ENCODE results near the gene FIGN. TPM values are rescaled to one million over a fixed set of nuclear protein-coding genes. Genes with fewer than 3 reads are reported as not detected.

Gene FIGN
- total RNA-seq, 1 experiment from 2014 or later: 19.4 TPM

DNA sequence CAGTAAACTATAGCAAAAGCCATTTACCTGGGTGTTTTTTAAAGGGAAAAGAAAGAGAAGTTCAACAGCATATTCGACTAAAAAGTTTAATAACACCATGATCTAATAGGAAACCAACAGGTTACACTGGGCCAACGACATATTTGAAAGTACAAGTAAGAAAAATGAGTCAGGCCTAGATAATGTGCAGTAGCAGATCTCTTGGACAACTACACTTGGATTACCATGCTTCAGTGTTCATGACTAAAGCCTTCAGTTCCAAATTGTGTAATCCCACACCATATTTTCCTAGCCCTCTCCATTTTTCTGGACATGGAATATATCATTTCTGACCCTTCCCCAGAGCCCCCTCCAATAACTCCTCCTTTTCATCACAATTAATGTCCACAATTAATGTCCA is 39.1 kb upstream of the FIGN start (continued):
- TF ChIP-seq, protein P1, sequence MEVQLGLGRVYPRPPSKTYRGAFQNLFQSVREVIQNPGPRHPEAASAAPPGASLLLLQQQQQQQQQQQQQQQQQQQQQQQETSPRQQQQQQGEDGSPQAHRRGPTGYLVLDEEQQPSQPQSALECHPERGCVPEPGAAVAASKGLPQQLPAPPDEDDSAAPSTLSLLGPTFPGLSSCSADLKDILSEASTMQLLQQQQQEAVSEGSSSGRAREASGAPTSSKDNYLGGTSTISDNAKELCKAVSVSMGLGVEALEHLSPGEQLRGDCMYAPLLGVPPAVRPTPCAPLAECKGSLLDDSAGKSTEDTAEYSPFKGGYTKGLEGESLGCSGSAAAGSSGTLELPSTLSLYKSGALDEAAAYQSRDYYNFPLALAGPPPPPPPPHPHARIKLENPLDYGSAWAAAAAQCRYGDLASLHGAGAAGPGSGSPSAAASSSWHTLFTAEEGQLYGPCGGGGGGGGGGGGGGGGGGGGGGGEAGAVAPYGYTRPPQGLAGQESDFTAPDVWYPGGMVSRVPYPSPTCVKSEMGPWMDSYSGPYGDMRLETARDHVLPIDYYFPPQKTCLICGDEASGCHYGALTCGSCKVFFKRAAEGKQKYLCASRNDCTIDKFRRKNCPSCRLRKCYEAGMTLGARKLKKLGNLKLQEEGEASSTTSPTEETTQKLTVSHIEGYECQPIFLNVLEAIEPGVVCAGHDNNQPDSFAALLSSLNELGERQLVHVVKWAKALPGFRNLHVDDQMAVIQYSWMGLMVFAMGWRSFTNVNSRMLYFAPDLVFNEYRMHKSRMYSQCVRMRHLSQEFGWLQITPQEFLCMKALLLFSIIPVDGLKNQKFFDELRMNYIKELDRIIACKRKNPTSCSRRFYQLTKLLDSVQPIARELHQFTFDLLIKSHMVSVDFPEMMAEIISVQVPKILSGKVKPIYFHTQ (CRISPR knock-in tag; IDR thresholded peaks at IDR 0.05): no peak

DNA sequence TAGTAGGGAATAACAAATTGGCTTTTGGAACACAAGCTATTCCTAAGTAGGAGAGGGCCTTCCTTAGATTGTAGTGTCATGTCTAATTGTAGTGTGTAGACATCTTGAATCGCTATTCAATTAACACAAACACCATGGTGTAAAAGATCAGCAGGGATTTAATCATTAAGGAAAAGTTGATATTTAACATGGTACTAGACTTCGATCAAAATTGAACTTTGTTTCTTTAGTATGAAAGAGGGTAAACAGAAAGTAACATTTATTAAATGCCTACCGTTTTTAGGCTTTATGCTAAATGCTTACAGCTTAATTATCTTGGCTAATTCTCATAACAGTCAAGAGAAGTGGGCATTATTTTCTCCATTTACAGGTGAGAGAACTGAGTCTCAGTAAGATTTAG is 37.5 kb upstream of the FIGN start:
- ATAC-seq: no peak
- Mint-ChIP-seq H3K36me3 (no peaks in the 10 kb centered on the region), H3K9me3 (no peaks in the 10 kb centered on the region), H3K27ac (no peak overlapping the region), H3K4me3 (no peak overlapping the region), H3K27me3 (ENCODE audit: low read depth) (no peaks in the 10 kb centered on the region), H3K4me1 (peaks cover 4% of the 10 kb centered on the region; the same call in 1 of the 2 replicates)
- DNase-seq (ENCODE audit: low spot score): no peak
- ChIA-PET CTCF (interaction anchor here (0.7 kb wide), 1 partner anchor 106 kb away, joined by 3 read pairs; no protein-coding TSS in a partner anchor), POLR2A (interaction anchor here (0.6 kb wide), 1 partner anchor 480 kb away, joined by 3 read pairs; no protein-coding TSS in a partner anchor)
- TF ChIP-seq ZNF396 (CRISPR knock-in tag; IDR thresholded peaks at IDR 0.05; ENCODE audit: borderline replicate concordance) (no peak), GRHL2 (CRISPR knock-in tag; IDR thresholded peaks at IDR 0.05; ENCODE audit: insufficient replicate concordance, severe bottlenecking) (no peak), NR1H2 (CRISPR knock-in tag; IDR thresholded peaks at IDR 0.05) (no peak), GTF2I (CRISPR knock-in tag; conservative IDR thresholded peaks at IDR 0.05) (no peak), RORB (CRISPR knock-in tag; IDR thresholded peaks at IDR 0.05) (no peak), ATF1 (CRISPR knock-in tag; IDR thresholded peaks at IDR 0.05) (no peak)

DNA sequence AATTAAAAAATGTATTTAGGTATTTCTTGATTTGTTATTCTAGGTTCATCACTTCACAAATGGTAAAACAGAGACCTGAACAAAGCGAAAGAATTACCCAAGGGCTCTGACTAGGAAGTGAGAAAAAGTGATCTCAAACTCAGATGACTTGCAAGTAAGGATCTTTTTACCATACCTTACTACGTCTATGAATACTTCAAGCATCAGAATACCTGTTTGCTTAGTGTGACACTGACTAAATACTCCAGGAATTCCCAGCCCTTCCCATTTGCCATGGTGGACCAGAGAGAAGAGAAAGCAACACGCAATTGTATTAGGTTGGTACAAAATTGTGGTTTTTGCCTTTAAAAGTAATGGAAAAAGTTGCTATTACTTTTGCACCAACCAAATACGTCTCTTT is 35.8 kb upstream of the FIGN start:
- no peak for ATAC-seq
- DNase-seq (ENCODE audit: low spot score): no peak

More for the DNA sequence above, 35.8 kb upstream of the FIGN start:
- H3K4me3 Mint-ChIP-seq: no peak overlapping the region
- POLR2A ChIA-PET: no interaction called here
- no peaks in the 10 kb centered on the region for H3K36me3 Mint-ChIP-seq
- no peaks in the 10 kb centered on the region for H3K4me1 Mint-ChIP-seq
- no peak overlapping the region for H3K27ac Mint-ChIP-seq
- no peaks in the 10 kb centered on the region for H3K9me3 Mint-ChIP-seq
- CTCF ChIA-PET: no interaction called here
- TF ChIP-seq, protein P2, sequence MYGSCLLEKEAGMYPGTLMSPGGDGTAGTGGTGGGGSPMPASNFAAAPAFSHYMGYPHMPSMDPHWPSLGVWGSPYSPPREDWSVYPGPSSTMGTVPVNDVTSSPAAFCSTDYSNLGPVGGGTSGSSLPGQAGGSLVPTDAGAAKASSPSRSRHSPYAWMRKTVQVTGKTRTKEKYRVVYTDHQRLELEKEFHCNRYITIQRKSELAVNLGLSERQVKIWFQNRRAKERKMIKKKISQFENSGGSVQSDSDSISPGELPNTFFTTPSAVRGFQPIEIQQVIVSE (CRISPR knock-in tag; IDR thresholded peaks at IDR 0.05; ENCODE audit: borderline replicate concordance): no peak
- TF ChIP-seq, protein P3, sequence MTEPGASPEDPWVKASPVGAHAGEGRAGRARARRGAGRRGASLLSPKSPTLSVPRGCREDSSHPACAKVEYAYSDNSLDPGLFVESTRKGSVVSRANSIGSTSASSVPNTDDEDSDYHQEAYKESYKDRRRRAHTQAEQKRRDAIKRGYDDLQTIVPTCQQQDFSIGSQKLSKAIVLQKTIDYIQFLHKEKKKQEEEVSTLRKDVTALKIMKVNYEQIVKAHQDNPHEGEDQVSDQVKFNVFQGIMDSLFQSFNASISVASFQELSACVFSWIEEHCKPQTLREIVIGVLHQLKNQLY (CRISPR knock-in tag; IDR thresholded peaks at IDR 0.05): no peak
- TF ChIP-seq ZNF512 (CRISPR knock-in tag; IDR thresholded peaks at IDR 0.05; ENCODE audit: borderline replicate concordance) (no peak), CREM (CRISPR knock-in tag; IDR thresholded peaks at IDR 0.05) (no peak), STAT6 (CRISPR knock-in tag; conservative IDR thresholded peaks at IDR 0.05; ENCODE audit: low read depth) (no peak), KAT7 (CRISPR knock-in tag; IDR thresholded peaks at IDR 0.05; ENCODE audit: borderline replicate concordance) (no peak), ZNF317 (CRISPR knock-in tag; IDR thresholded peaks at IDR 0.05; ENCODE audit: borderline replicate concordance, low read depth) (no peak), NR2C2 (CRISPR knock-in tag; IDR thresholded peaks at IDR 0.05) (no peak), USF1 (CRISPR knock-in tag; IDR thresholded peaks at IDR 0.05) (no peak), TP53 (CRISPR knock-in tag; IDR thresholded peaks at IDR 0.05) (no peak), TCF7 (CRISPR knock-in tag; IDR thresholded peaks at IDR 0.05; ENCODE audit: low read depth) (no peak), ZNF232 (CRISPR knock-in tag; IDR thresholded peaks at IDR 0.05) (no peak), ZNF671 (CRISPR knock-in tag; IDR thresholded peaks at IDR 0.05) (no peak)
- TF ChIP-seq, protein P4, sequence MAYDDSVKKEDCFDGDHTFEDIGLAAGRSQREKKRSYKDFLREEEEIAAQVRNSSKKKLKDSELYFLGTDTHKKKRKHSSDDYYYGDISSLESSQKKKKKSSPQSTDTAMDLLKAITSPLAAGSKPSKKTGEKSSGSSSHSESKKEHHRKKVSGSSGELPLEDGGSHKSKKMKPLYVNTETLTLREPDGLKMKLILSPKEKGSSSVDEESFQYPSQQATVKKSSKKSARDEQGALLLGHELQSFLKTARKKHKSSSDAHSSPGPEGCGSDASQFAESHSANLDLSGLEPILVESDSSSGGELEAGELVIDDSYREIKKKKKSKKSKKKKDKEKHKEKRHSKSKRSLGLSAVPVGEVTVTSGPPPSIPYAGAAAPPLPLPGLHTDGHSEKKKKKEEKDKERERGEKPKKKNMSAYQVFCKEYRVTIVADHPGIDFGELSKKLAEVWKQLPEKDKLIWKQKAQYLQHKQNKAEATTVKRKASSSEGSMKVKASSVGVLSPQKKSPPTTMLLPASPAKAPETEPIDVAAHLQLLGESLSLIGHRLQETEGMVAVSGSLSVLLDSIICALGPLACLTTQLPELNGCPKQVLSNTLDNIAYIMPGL (CRISPR knock-in tag; IDR thresholded peaks at IDR 0.05): no peak
- no peaks in the 10 kb centered on the region for H3K27me3 Mint-ChIP-seq (ENCODE audit: low read depth)
